ENCODE results near the gene HTRA2.

HTRA2 gene

DNA sequence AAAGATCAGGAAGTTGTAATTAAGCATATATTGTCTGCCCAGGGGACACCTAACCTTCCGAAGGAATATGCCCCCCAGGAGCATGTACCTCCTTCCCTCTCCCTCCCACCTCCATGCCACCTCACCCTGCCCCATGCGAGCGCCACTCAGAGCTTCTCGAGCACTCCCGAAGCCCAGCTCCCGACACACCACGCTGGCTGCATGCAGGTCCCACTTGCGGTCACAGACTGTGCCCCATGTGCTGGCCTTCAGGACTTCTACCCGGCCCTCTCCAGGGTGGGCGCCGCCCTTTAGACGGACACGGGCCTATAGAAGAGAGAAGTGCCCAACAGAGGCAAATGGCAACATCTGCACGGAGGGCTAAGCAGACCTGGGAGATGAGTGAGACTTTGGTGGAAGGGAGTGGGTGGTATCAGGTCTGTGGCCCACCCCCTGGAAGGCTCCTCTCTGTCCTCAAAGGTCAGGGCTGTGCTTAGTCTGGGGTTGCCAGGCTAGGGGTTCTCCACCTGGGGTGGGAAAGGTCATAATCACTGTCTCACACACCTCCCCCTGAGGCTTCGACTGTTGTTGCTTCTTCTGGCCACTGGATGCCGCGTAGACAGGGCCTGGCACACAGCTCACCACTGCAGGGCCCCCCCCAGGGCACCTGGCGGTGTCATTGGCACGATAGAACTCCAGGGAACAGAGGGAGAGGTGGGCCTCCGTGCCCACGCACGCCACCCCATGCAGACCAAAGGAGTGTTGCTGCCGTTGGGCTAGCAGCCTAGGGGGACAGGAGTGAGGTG lies 6.6 kb downstream of the HTRA2 start:
- peaks cover 3 to 4% of the 10 kb centered on the region in 2 donors for H3K4me1 ChIP-seq (ENCODE audit: control insufficient read depth in 1 of 2, insufficient read depth in 2 of 2, low read length in 2 of 2)
- no peaks in the 10 kb centered on the region for H3K27me3 ChIP-seq (ENCODE audit: low read depth, low read length)
- no peak overlapping the region for H3K27ac ChIP-seq (ENCODE audit: low read length)
- H3K9me3 ChIP-seq (ENCODE audit: control insufficient read depth in 1 of 2, low read length in 2 of 2), result no peaks in the 10 kb centered on the region
- H3K4me3 ChIP-seq (ENCODE audit: low read depth in 1 of 2, low read length in 2 of 2), result no peak overlapping the region
- peaks cover 5 to 12% of the 10 kb centered on the region in 2 donors for H3K36me3 ChIP-seq (ENCODE audit: control insufficient read depth in 1 of 2, insufficient read depth in 2 of 2, low read length in 2 of 2)

- no peaks in the 10 kb centered on the region for H3K27me3 ChIP-seq (ENCODE audit: low read depth, low read length)
- no peaks in the 10 kb centered on the region for H3K9me3 ChIP-seq (ENCODE audit: control insufficient read depth in 1 of 2, low read length in 2 of 2)
- H3K36me3 ChIP-seq (ENCODE audit: control insufficient read depth in 1 of 2, insufficient read depth in 2 of 2, low read length in 2 of 2), result peaks cover 5 to 12% of the 10 kb centered on the region in 2 donors
- H3K4me1 ChIP-seq (ENCODE audit: control insufficient read depth in 1 of 2, insufficient read depth in 2 of 2, low read length in 2 of 2), result no peaks in the 10 kb centered on the region
- H3K4me3 ChIP-seq (ENCODE audit: low read depth in 1 of 2, low read length in 2 of 2), result no peak overlapping the region
- H3K27ac ChIP-seq (ENCODE audit: low read length), result no peak overlapping the region
Measured at GRCh38 chr2:74537140-74537539, 7.4 kb downstream of the HTRA2 start.

DNA sequence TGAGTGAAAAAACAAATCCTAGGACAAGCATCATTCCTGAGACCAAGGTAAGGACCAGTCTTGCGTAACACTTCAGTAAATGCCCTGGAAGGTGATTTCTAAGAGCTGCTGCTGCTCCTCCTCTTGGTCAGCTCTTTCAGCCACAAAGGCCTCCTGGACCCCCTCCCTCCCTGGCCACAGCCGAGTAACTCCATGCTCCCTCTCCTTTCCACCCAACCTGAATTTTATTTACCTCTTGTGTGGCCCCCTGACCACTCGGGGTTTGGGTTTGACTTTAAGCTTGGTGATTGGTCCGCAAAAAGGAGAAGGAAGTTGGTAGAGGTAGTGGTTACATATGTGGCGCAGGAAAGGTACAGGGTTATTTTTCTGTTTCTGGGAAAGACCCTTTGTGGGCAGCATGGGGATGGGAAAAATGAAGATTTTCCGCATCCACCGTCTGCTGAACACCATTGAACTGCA lies 9.2 kb downstream of the HTRA2 start:
- H3K4me1 ChIP-seq (ENCODE audit: control insufficient read depth in 1 of 2, insufficient read depth in 2 of 2, low read length in 2 of 2), result no peaks in the 10 kb centered on the region
- H3K36me3 ChIP-seq (ENCODE audit: control insufficient read depth in 1 of 2, insufficient read depth in 2 of 2, low read length in 2 of 2), result no peaks in the 10 kb centered on the region
- no peak overlapping the region for H3K4me3 ChIP-seq (ENCODE audit: low read depth in 1 of 2, low read length in 2 of 2)
- H3K9me3 ChIP-seq (ENCODE audit: control insufficient read depth in 1 of 2, low read length in 2 of 2), result no peaks in the 10 kb centered on the region
- H3K27me3 ChIP-seq (ENCODE audit: low read depth, low read length), result no peaks in the 10 kb centered on the region
- H3K27ac ChIP-seq (ENCODE audit: low read length), result no peak overlapping the region

DNA sequence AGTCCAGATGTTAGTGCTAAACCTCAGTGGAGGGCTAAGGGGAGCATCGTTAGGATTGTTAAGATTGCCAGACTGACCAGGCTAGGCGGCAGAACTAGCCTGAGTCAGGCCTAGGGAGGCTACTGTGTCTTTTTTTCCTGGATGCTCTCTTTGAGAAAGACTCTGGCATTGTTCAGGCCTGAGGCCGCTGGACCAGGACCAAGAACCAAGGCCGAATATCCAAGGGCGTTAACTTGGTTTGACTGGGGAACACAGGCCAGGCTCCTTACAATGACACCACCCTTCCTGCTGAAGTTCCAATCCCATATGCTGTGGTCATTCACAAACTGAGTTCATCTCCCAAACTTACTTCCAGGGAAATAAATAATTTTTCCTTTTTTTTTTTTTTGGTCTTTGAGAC lies 10.6 kb downstream of the HTRA2 start:
- H3K27ac ChIP-seq (ENCODE audit: low read length), result no peak overlapping the region
- no peaks in the 10 kb centered on the region for H3K4me1 ChIP-seq (ENCODE audit: control insufficient read depth in 1 of 2, insufficient read depth in 2 of 2, low read length in 2 of 2)
- no peak overlapping the region for H3K4me3 ChIP-seq (ENCODE audit: low read depth in 1 of 2, low read length in 2 of 2)
- H3K27me3 ChIP-seq (ENCODE audit: low read depth, low read length), result no peaks in the 10 kb centered on the region
- H3K36me3 ChIP-seq (ENCODE audit: control insufficient read depth in 1 of 2, insufficient read depth in 2 of 2, low read length in 2 of 2), result no peaks in the 10 kb centered on the region
- H3K9me3 ChIP-seq (ENCODE audit: control insufficient read depth in 1 of 2, low read length in 2 of 2), result no peaks in the 10 kb centered on the region

GRCh38 chr2:74542978-74543377 lies 13.2 kb downstream of the HTRA2 start:
- Histone ChIP-seq H3K9me3 (ENCODE audit: control insufficient read depth in 1 of 2, low read length in 2 of 2) (no peaks in the 10 kb centered on the region), H3K27ac (ENCODE audit: low read length) (no peak overlapping the region), H3K36me3 (ENCODE audit: control insufficient read depth in 1 of 2, insufficient read depth in 2 of 2, low read length in 2 of 2) (no peaks in the 10 kb centered on the region), H3K27me3 (ENCODE audit: low read depth, low read length) (no peaks in the 10 kb centered on the region), H3K4me3 (ENCODE audit: low read depth in 1 of 2, low read length in 2 of 2) (no peak overlapping the region), H3K4me1 (ENCODE audit: control insufficient read depth in 1 of 2, insufficient read depth in 2 of 2, low read length in 2 of 2) (no peaks in the 10 kb centered on the region)

DNA sequence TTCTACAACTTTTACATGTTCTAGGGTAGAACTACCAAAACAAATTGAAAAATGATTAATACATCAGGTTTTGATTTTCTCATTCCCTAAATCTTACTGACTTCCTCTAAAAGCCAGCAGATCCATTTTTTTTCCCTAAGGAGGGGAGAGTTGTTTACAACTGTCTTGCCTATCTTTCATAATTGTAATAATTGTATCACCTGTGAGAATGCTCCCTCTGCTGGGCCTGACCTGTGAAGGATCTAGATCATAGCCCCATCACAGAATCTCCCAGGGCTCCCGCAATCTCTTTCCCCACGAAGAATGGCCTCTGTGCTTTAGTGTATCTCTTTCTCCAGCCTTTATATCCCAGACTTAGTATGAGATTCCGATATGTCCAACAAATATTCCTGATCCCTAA lies 14.9 kb downstream of the HTRA2 start:
- Histone ChIP-seq H3K36me3 (ENCODE audit: control insufficient read depth in 1 of 2, insufficient read depth in 2 of 2, low read length in 2 of 2) (no peaks in the 10 kb centered on the region), H3K9me3 (ENCODE audit: control insufficient read depth in 1 of 2, low read length in 2 of 2) (no peaks in the 10 kb centered on the region), H3K27me3 (ENCODE audit: low read depth, low read length) (no peaks in the 10 kb centered on the region), H3K4me1 (ENCODE audit: control insufficient read depth in 1 of 2, insufficient read depth in 2 of 2, low read length in 2 of 2) (peaks cover 0 to 6% of the 10 kb centered on the region in 2 donors), H3K27ac (ENCODE audit: low read length) (no peak overlapping the region), H3K4me3 (ENCODE audit: low read depth in 1 of 2, low read length in 2 of 2) (no peak overlapping the region)

DNA sequence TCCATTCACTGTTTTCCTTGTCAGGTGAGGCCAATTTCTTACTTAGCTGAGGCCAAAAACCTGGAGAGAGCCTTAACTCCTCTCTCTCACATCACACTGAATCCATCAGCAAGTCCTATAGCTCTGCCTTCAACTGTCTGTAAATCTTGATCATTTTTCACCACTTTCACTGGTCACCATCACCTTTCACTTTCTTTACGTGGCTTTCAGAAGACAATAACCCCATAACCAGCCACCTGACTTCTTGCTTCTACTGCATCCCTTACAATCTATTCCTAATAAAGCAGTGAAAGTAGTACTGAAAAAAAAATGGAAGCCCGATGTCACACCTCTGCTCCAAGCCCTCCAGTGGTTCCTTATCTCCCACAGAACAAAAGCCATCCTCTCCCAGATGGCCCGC lies 16.3 kb downstream of the HTRA2 start:
- no peak overlapping the region for H3K27ac ChIP-seq (ENCODE audit: low read length)
- H3K9me3 ChIP-seq (ENCODE audit: control insufficient read depth in 1 of 2, low read length in 2 of 2), result no peaks in the 10 kb centered on the region
- H3K4me3 ChIP-seq (ENCODE audit: low read depth in 1 of 2, low read length in 2 of 2), result no peak overlapping the region
- H3K27me3 ChIP-seq (ENCODE audit: low read depth, low read length), result no peaks in the 10 kb centered on the region
- H3K36me3 ChIP-seq (ENCODE audit: control insufficient read depth in 1 of 2, insufficient read depth in 2 of 2, low read length in 2 of 2), result no peaks in the 10 kb centered on the region
- peaks cover 0 to 12% of the 10 kb centered on the region in 2 donors for H3K4me1 ChIP-seq (ENCODE audit: control insufficient read depth in 1 of 2, insufficient read depth in 2 of 2, low read length in 2 of 2)

DNA sequence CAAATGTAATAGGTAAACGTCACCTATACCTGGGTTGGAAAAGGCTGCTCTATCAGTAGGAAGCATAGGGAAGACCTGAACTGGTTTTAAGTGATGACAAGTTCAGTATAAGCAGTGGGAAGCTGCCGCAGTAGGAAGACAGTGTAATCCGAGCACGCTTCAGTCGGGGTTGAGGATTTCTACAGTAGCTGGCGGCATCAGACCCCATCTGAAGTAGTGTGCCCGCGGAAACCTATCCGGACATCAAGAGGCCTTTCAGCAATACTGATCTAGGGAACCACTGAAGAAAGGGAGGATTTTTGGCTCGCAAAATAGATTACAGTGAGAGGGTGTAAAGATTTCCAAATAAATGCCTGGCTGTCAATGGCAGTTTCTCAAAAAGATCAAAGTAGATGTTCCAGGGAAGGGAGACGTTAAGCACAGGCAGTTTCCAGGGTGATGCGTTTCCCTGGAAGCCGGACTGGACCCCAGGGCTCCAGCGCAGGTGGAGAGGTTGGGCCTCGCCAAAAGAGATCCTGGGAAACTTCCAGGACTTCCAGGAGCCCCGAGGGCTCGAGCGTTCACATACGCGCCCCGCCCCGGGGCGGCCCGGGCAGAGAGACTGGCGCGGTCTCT lies 18.7 kb downstream of the HTRA2 start:
- Histone ChIP-seq H3K36me3 (ENCODE audit: control insufficient read depth in 1 of 2, insufficient read depth in 2 of 2, low read length in 2 of 2) (no peaks in the 10 kb centered on the region), H3K27me3 (ENCODE audit: low read depth, low read length) (no peaks in the 10 kb centered on the region), H3K4me3 (ENCODE audit: low read depth in 1 of 2, low read length in 2 of 2) (peak overlapping the region; percentile 43 to 70), H3K4me1 (ENCODE audit: control insufficient read depth in 1 of 2, insufficient read depth in 2 of 2, low read length in 2 of 2) (peaks cover 0 to 12% of the 10 kb centered on the region in 2 donors), H3K9me3 (ENCODE audit: control insufficient read depth in 1 of 2, low read length in 2 of 2) (no peaks in the 10 kb centered on the region), H3K27ac (ENCODE audit: low read length) (no peak overlapping the region)

GRCh38 chr2:74548900-74549826 lies 19.4 kb downstream of the HTRA2 start:
- Histone ChIP-seq H3K4me3 (ENCODE audit: low read depth in 1 of 2, low read length in 2 of 2) (peak overlapping the region; percentile 43 to 70), H3K27ac (ENCODE audit: low read length) (no peak overlapping the region), H3K9me3 (ENCODE audit: control insufficient read depth in 1 of 2, low read length in 2 of 2) (no peaks in the 10 kb centered on the region), H3K4me1 (ENCODE audit: control insufficient read depth in 1 of 2, insufficient read depth in 2 of 2, low read length in 2 of 2) (peaks cover 0 to 12% of the 10 kb centered on the region in 2 donors), H3K27me3 (ENCODE audit: low read depth, low read length) (no peaks in the 10 kb centered on the region), H3K36me3 (ENCODE audit: control insufficient read depth in 1 of 2, insufficient read depth in 2 of 2, low read length in 2 of 2) (no peaks in the 10 kb centered on the region)

DNA sequence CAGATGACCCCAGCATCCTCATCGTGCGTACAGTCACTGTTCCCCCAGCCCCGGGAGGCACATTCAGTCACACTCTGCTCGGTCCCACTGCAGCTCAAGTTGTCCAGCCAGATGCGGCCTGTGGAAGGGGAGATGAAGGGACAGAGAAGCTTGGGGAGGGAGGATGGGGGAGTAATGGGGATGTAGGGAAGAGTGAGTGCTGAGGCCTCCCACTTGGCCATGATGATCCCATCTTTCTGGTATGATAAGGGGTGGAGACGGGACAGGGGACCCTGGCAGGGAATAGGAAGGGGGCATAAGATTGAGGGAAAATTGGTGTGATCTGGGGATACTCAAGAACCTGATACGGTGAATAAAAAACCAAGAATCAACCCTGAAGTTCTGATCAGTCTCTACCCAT lies 20.5 kb downstream of the HTRA2 start:
- peaks cover 0 to 15% of the 10 kb centered on the region in 2 donors for H3K4me1 ChIP-seq (ENCODE audit: control insufficient read depth in 1 of 2, insufficient read depth in 2 of 2, low read length in 2 of 2)
- no peaks in the 10 kb centered on the region for H3K36me3 ChIP-seq (ENCODE audit: control insufficient read depth in 1 of 2, insufficient read depth in 2 of 2, low read length in 2 of 2)
- no peaks in the 10 kb centered on the region for H3K27me3 ChIP-seq (ENCODE audit: low read depth, low read length)
- no peaks in the 10 kb centered on the region for H3K9me3 ChIP-seq (ENCODE audit: control insufficient read depth in 1 of 2, low read length in 2 of 2)
- H3K27ac ChIP-seq (ENCODE audit: low read length), result no peak overlapping the region
- H3K4me3 ChIP-seq (ENCODE audit: low read depth in 1 of 2, low read length in 2 of 2), result no peak overlapping the region

DNA sequence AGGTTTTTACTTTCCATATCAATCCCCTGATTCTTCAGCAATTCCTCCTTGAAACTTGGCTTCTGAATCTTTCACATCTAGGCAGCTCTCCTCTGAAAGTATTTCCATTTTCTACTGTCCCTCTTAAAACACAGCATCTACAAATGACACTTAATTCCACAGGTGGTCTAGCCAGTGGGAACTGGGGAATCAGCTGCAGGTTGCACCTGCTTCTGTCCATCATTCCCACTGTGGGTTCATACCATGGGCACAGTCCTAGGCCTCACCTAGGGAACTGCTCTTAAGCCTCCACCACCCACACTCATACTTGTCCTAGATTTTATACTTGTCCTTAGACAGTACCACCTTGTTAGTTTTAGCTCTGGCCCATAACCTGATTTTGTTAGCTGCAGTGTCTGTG lies 21.8 kb downstream of the HTRA2 start:
- Histone ChIP-seq H3K36me3 (ENCODE audit: control insufficient read depth in 1 of 2, insufficient read depth in 2 of 2, low read length in 2 of 2) (peaks cover 0 to 5% of the 10 kb centered on the region in 2 donors), H3K27me3 (ENCODE audit: low read depth, low read length) (no peaks in the 10 kb centered on the region), H3K9me3 (ENCODE audit: control insufficient read depth in 1 of 2, low read length in 2 of 2) (no peaks in the 10 kb centered on the region), H3K4me3 (ENCODE audit: low read depth in 1 of 2, low read length in 2 of 2) (no peak overlapping the region), H3K4me1 (ENCODE audit: control insufficient read depth in 1 of 2, insufficient read depth in 2 of 2, low read length in 2 of 2) (peaks cover 0 to 16% of the 10 kb centered on the region in 2 donors), H3K27ac (ENCODE audit: low read length) (no peak overlapping the region)
